ENCODE results near the gene AP1S3.

DNA sequence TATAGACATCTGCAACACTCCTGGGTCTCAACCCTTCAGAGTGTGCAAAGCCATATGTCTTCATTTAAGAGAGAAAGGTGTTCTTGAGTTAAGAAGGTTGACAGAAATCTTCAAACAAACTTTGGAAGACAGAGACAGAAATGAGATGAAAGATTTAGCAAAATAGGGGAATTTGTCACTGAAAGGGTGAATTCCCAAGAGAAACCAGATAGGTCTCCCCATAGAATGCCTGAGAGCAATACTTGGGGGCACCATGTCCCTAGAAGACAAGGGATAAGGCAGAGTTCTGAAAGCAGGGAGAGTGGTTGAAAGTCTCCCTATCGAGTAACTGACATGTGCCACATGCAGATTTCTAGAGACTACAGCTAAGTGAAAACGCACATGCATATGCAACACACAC lies 50.0 kb downstream of the AP1S3 start:
- no peak for TF ChIP-seq ZNF274 (IDR thresholded peaks at IDR 0.05; ENCODE audit: low read depth, low read length)
- no peak for TF ChIP-seq YY1 (IDR thresholded peaks at IDR 0.05; ENCODE audit: insufficient read depth, insufficient read length)

All from NT2/D1 (cell line).